Measurements from ENCODE around the gene PRRC2C.

PRRC2C gene

GRCh38 chr1:171636141-171636540 is 150.8 kb downstream of the PRRC2C start:
- no peak for DNase-seq (ENCODE audit: low read depth in 2 of 2)

GRCh38 chr1:171637928-171638576 is 152.7 kb downstream of the PRRC2C start:
- no peak for DNase-seq (ENCODE audit: low read depth in 2 of 2)

DNA sequence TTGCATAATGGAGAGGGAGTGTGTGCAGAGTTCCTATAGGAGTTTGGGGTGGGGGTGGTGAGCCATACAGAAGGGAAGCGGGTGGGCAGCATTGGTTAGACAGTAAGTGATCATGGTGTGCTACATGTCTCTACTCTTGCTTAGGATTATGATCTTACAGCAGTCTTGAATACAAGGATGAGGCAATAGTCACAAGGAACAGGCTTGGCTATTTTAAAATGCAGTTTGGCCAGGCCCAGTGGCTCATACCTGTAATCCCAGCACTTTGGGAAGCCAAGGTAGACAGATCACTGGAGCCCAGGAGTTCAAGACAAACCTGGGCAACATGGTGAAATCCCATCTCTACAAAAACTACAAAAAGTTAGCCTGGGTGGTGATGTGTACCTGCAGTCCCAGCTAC is 154.9 kb downstream of the PRRC2C start:
- no peak for DNase-seq (ENCODE audit: low read depth in 2 of 2)

DNA sequence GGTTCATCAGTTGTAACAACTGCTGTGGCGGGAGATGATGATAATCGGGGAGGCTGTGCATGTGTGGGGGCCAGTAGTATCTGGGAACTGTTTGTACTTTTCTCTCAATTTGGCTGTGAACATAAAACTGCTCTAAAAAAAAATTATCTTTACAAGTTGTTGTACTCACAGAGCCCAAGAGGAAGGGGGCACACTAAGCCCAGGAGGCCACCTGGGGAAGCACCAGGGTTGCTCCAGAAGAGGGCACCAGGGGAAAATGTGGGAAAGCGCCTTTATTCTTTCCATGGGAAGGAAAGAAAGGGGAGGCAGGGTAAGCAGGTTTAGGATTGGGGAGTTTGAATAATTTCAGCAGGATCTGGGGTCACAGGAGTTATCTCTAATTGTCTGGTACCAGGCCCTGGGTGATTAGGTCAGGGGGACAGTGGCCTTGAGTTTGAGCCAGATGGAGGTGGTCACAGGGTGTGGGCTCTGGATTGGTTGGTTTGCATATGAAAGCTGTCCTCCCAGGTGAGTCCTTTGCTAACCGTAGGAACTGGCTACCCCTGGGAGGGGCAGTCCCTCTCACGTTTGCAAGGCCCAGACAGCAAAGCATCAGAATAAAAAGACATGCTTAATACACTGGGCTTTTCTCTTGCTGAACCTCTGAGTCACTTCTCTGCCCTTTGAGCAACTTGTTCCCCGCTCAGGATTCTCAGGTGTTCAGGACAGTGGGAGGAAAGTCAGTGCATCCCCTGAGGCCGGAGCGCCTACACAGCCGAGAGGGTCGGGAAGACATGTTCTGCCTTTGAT is 155.9 kb downstream of the PRRC2C start:
- DNase-seq (ENCODE audit: low read depth in 2 of 2), result no peak

DNA sequence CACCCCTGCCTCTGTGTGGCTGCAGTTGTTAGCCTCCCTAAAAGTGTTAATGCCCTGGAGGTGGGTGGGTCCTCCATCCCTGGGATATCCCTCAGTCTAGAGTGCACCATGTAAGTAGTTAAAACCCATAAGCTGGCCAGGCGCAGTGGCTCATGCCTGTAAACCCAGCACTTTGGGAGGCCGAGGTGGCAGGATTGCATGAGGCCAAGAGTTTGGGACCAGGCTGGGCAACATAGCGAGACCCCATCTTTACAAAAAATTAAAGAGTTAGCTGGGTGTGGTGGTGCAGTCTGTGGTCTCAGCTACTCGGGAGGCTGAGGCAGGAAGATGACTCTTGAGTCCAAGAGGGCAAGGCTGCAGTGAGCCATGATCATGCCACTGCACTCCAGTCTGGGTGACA is 156.9 kb downstream of the PRRC2C start:
- no peak for DNase-seq (ENCODE audit: low read depth in 2 of 2)
